Left colon (tissue), 2 donors: ENCODE data around the gene ARID3A. TPM values are rescaled to one million over a fixed set of nuclear protein-coding genes. Genes with fewer than 3 reads are reported as not detected.
A peak's percentile ranks its signal among the peaks of the same experiment; 100 is the strongest.
"Not testable (repeated sequence)": the region's sequence is repeated elsewhere in the genome, so short reads cannot be mapped to it uniquely, and the experiment has no call there.

ENCODE experiments used
- ATAC-seq: fragments of 200-7000 bp; cut with Tn5 transposase; one replicate; pipeline ENCODE4 v1.9.1; 2020; ENCODE audit warnings: mild to moderate bottlenecking, moderate library complexity
- DNase-seq, 2 donors: peaks; one replicate each; pipeline ENCODE4 v3.0.0-alpha.2; 2020
- intact Hi-C, 2 donors: fragments of 100-400 bp; cut with DNase I in 1 of 2; cut with micrococcal nuclease in 1 of 2; formaldehyde crosslinking; loops; one replicate each; pipeline versions ENCODE4 v1.11.2 to v1.14.0; 2022; cut with DNase I, micrococcal nuclease
- total RNA-seq, 2 donors: library from RNA; stranded (reverse); fragmentation: NEBNext Ultra II Directional; extraction: Animal tissue kit (Norgen Biotek cat#: 25700); gene quantifications; one replicate each; pipeline ENCODE4 v1.2.1, GENCODE V29; 2021
- donor health status: DM: no; HTN: no; CAD: no.
- donor health status: DM: yes; HTN: yes; CAD: no.

Gene ARID3A
- total RNA-seq, 2 donors from 2014 or later, result 10.7 to 11.6 TPM

GRCh38 chr19:889662-890295 is 36.1 kb upstream of the ARID3A start:
- DNase-seq (no peak), ATAC-seq (no peak)
- intact Hi-C loops, result no loop called here

- no peak for DNase-seq
- no peak for ATAC-seq
These were observed 35.0 kb upstream of the ARID3A start for GRCh38 chr19:890831-891230.

DNA sequence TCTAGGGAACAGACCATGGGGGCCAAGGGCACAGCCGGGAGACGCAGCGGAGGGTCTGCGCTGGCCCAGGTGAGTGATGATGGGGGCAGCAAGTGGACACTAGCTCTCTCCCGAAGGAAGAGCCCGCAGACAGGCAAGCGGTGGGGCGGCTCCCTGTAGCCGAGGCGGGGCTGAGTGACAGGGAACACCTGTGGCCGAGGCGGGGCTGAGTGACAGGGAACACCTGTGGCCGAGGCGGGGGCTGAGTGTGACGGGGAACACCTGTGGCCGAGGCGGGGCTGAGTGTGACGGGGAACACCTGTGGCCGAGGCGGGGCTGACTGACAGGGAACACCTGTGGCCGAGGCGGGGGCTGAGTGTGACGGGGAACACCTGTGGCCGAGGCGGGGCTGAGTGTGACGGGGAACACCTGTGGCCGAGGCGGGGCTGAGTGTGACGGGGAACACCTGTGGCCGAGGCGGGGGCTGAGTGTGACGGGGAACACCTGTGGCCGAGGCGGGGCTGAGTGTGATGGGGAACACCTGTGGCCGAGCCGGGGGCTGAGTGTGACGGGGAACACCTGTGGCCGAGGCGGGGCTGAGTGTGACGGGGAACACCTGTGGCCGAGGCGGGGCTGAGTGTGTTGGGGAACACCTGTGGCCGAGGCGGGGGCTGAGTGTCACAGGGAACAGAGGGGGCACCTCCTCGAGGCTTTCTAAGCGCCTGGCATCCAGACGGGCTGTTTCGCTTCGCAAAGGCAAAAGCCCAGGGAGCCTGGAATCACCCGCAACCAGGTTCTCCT is 34.2 kb upstream of the ARID3A start:
- peak; percentile 80 for DNase-seq
- intact Hi-C loops, result not testable (repeated sequence)
- peak; percentile 55 for ATAC-seq

More at GRCh38 chr19:890831-891230, 35.0 kb upstream of the ARID3A start:
- intact Hi-C loops, result no loop called here

GRCh38 chr19:892243-892893 is 33.5 kb upstream of the ARID3A start:
- DNase-seq (peak in 1 of 2 donors; percentile 51), ATAC-seq (peak; percentile 38)
- intact Hi-C loops, result no loop called here

DNA sequence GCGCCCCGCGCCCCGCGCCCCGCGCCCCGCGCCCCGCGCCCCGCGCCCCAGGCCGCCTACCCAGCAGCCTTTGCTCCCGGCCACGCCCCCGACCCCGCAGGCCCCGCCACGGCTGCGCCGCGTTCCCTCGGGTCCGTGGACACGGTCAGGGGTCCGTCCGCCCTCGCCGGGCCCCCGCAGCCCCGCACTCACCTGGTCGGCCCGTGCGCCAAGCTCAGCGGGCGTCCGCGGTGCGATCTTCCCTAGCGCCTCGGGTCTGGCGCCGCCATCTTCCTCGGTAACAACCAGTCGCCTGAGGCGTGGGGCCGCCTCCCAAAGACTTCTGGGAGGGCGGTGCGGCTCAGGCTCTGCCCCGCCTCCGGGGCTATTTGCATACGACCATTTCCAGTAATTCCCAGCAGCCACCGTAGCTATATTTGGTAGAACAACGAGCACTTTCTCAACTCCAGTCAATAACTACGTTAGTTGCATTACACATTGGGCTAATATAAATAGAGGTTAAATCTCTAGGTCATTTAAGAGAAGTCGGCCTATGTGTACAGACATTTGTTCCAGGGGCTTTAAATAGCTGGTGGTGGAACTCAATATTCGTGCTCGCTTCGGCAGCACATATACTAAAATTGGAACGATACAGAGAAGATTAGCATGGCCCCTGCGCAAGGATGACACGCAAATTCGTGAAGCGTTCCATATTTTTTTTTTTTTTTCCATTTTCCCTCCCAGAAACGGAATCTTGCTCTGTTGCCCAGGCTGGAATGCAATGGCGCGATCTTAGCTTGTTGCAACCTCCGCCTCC is 32.7 kb upstream of the ARID3A start, which contains the start of the genes MED16 and RNU6-9:
TSS of gene MED16 (minus strand) at position 294 of the 796 bp plus-strand sequence. CDS start 2,056 bp downstream, outside the sequence.
TSS of gene RNU6-9 (plus strand) at position 591 of the 796 bp plus-strand sequence.
- DNase-seq (peak; percentile 91 to 93), ATAC-seq (peak; percentile 92)
- intact Hi-C loops, result no loop called here

GRCh38 chr19:896434-896833 is 29.4 kb upstream of the ARID3A start:
- intact Hi-C loops, result no loop called here
- DNase-seq (no peak), ATAC-seq (no peak)

- ATAC-seq (no peak), DNase-seq (no peak)
- intact Hi-C loops, result no loop called here
These were observed 28.8 kb upstream of the ARID3A start for GRCh38 chr19:896999-897398.

DNA sequence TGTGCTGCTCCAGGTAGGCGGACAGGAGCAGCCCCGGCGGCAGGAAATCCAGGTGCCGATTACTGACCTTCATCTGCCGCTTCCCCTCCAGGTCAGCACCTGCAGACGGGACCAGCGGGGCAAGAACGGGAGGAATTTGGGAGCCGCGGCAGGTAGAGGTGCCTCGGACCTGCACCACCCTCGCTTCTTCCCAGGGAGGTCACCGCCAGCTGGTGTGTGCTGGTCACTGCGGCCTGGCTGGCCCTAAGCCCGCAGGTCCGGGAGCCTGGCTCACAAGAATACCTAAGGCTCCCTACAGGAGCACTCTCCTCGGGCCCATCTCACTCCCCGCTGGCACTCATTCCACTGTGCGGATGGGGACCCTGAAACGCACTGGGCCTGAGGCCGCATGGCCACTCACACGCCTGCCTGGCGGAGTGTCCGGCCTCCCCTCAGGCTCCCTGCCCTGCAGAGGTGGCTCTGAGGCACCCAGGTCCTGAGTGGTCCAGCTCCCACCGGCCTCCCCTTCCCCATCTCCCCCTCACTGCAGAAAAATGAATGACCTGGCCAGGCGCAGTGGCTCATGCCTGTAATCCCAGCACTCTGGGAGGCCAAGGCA is 28.3 kb upstream of the ARID3A start:
- no peak for ATAC-seq
- no peak for DNase-seq
- intact Hi-C loops, result no loop called here

- DNase-seq (no peak), ATAC-seq (no peak)
- intact Hi-C loops, result no loop called here
These were observed 27.2 kb upstream of the ARID3A start for GRCh38 chr19:898663-899062.

DNA sequence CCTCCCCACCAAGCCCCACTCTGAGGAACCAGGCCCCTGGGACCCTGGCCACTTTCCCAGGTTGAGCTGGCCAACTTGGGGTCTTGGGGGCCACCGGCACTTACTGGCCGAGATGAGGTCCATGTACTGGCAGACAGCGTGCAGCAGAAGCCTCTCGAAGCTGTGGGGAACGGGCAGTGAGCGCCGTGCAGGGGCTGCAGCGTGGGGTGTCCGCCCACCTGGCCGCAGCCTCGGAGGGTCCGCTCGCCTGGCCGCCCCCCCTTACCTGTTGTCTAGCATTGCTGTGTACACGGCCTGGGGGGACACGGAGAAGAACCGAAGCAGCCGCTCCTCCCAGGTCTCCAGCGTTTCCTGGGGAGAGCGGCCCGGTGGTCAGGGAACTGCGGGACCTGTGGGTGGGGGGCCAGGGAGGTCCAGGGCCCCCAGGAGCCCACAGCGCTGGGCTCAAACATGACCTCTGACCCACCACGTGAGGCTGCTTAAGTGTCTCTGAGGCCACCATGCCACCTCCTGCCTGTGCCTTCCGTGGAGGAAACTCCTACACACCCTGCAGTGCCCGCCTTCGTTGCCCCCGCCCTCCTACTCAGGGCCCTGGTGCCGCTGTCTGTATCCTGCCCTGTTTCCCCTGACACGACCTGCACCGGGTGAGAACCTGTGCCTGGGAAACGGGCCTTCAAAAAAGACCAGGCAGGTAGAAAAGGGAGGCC is 26.3 kb upstream of the ARID3A start:
- DNase-seq, result no peak
- no peak for ATAC-seq
- intact Hi-C loops, result no loop called here

GRCh38 chr19:900043-900301 is 25.9 kb upstream of the ARID3A start:
- DNase-seq, result no peak
- ATAC-seq, result no peak
- intact Hi-C loops, result no loop called here

DNA sequence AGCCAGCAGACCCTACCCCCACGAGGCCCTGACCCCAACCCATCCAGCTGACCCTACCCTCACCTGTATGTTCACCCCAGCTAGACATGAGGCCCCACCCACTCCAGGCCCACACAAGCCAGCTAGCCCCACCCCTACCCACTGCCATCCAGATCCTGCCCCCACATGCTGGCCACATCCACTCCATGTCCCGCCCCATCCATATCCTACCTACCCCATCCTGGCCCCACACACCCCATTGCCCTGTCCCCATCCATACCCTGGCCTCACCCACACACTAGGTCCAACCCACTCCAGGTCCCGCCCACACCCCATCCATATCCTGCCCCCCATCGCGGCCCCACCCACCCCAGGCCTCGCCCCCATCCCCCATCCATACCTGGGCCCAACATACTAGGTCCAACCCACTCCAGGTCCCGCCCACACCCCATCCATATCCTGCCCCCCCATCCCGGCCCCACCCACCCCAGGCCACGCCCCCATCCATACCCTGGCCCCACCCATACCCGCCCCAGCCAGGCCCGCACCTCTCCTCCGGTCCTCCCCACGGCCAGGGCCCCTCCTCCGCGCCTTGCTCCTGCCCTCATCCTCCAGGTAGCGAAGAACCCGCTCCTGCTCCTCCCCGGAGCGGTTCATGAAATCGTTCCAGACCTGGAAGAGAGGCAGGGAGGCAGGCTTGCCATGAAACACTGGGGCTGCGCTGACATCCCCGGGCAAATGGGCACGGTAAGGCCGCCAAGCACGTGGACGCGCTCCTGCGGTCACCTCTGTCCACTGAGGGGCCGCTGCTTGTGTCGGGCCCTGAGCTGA is 25.3 kb upstream of the ARID3A start:
- ATAC-seq, result peak; percentile 77
- DNase-seq, result peak in 1 of 2 donors; percentile 55
- intact Hi-C loops, result no loop called here

- ATAC-seq (no peak), DNase-seq (no peak)
- intact Hi-C loops, result no loop called here
These were observed 24.4 kb upstream of the ARID3A start for GRCh38 chr19:901216-902092.

- intact Hi-C loops, result no loop called here
- DNase-seq (no peak), ATAC-seq (no peak)
These were observed 23.8 kb upstream of the ARID3A start for GRCh38 chr19:902093-902370.

DNA sequence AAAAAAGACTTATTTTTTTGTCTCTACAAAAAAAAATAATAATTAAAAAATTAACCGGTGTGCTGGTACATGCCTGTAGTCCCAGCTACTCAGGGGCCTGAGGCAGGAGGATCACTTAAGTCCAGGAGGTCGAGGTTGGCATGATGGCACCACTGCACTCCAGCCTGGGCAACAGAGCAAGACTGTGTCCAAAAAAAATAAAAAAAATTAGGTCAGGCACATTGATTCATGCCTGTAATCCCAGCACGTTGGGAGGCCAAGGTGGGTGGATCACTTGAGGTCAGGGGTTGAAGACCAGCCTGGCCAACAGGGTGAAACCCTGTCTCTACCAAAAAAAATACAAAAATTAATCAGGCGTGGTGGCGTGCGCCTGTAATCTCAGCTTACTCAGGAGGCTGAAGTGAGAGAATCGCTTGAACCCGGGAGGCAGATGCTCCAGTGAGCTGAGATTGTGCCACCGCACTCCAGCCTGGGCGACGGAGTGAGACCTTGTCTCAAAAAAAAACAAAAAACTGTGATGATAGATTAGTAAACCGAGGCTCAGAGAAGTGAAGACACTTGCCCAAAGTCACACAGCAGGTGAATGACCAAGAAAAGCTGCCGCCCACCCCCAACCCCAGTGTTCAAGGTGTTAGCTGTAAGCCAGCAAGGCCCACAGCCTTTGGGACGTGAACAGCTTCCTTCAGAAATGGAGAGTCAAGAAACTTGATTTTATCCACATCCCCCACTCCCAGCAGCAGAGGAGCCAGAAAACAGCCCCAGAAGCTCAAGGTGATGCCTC is 23.2 kb upstream of the ARID3A start:
- DNase-seq (no peak), ATAC-seq (no peak)
- intact Hi-C loops, result no loop called here

GRCh38 chr19:903266-903797 is 22.5 kb upstream of the ARID3A start:
- ATAC-seq, result no peak
- intact Hi-C loops, result no loop called here
- DNase-seq, result no peak
